Raji (cell line): ENCODE results near the gene CROT.

Source experiments
- POLR2A ChIP-seq: IDR thresholded peaks from 2 replicates; pipeline ENCODE4 v1.6.1; 2011; ENCODE audit warnings: low read depth, low read length, control low read depth; ENCODE audit not compliant: insufficient read depth

CROT gene

GRCh38 chr7:87331687-87332252, 13.7 kb upstream of the CROT start:
- no peak for TF ChIP-seq POLR2A

- no peak for TF ChIP-seq POLR2A
Observed at GRCh38 chr7:87332321-87332720, 13.1 kb upstream of the CROT start.

DNA sequence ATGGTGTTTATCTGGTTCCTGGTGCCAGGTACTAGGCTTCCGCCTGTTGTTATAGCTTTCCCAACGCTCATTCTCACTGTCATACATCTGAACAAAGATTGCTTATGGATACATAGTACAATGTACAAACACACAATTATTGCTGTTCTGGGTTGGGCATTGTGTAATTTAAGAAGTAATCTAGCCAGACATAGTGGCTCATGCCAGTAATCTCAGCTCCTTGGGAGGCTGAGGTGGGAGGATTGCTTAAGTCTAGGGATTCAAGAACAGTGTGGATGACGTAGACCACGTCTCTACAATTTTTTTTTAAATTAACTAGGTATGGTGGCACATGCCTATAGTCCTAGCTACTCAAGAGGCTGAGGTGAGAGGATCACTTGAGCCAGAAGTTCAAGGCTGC, 9.3 kb upstream of the CROT start:
- TF ChIP-seq POLR2A = no peak

- TF ChIP-seq POLR2A = no peak
Observed at GRCh38 chr7:87337331-87337730, 8.1 kb upstream of the CROT start.

- TF ChIP-seq POLR2A = no peak
Observed at GRCh38 chr7:87339373-87339897, 6.0 kb upstream of the CROT start.

DNA sequence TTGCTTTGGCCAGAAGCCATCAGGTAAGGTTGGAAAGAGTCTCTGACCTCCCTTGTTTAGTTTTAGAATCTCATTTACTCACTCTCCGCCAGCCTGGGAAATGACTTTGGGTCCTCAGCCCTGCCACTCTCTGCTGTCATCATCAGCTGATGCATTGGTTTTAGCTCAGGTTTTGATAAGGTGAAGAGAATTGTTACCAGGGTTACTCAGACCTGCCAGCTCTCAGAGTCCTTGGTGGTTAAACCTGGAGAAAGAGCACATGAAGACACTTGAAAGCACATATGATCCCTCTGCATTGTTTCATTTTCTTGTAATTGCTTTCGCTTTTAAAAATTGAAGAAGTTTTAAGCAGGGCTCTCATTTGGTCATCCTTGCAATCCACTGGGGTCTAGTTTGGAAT, 4.0 kb upstream of the CROT start:
- TF ChIP-seq POLR2A = no peak

GRCh38 chr7:87342231-87342630, 3.2 kb upstream of the CROT start:
- no peak for TF ChIP-seq POLR2A

- TF ChIP-seq POLR2A = no peak
Observed at GRCh38 chr7:87344446-87344845, 1.0 kb upstream of the CROT start.

DNA sequence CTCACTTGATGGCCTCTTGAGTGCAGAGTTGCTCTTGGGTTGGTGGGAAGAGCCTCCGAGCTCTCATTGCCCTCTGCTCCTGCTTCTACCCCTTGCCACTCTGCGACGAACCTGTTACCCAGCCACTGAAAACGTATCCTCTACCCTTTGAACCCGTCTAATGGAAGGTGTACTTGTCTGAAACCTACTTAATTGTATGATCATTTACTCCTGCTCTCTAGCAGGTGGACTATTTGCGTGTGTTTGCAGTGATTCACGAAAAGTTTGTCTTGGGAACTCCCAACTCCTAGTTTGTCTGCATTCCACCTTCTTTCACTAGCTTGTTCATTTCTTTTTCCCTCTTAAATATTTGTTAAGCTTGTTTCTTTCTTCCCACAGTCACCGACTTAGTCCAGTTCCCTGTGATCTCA, 503 bp downstream of the CROT start:
- no peak for TF ChIP-seq POLR2A

DNA sequence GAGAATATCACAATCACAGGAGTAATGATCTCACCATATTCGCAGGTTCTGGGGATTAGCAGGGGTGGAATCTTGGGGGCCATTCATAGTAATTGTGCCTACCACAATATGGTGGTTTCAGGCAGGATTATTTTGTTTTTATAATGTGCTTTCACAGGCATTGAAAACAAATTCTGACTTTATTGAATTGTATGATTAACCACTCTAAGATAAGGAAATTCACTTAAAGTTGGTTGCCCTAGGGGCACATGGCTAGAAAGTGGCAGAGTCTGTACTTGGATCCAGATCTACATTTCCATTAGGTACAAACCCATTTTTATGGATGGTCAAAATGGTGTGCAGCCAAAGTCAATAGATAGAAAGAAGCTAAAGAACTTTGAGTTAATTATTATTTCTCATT, 1.7 kb downstream of the CROT start:
- no peak for TF ChIP-seq POLR2A

GRCh38 chr7:87347664-87348063, 2.2 kb downstream of the CROT start:
- no peak for TF ChIP-seq POLR2A

DNA sequence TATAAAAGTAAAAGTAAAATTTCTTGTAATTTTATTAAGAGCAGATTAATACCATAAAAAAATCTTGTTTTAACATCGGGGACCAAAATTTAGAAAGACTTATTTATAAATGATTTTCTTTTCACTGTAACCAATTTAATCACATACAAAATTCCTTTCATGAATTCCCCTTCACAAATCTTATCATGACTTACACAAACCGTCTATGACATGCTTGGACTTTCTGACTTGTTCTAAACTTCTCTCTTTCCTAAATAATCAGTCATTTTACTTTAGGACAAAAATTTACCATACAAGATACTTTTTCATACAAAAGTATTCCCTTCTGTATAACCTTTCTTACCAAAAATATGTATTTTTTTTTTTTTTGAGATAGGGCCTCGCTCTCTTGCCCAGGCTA, 9.3 kb downstream of the CROT start:
- TF ChIP-seq POLR2A = no peak

- TF ChIP-seq POLR2A = no peak
Observed at GRCh38 chr7:87356448-87356847, 11.0 kb downstream of the CROT start.

DNA sequence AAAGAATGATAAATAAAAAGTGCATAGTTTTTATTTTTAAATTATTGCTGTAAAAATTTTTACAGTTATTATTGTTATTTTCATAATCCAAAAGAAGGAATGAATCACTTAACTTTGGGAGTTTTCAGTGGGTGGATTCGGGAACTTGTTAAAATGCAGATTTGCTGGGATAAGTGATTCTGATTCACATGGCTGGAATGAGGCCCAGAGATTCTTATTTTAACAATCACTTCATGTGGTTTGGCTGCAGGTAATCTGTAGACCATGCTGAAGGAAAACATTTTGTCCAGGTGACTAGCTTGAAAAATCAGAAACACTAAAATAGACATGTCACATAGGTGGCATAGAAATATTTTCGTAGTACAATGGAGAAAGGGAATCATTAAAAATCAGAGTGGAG, 13.9 kb downstream of the CROT start:
- TF ChIP-seq POLR2A = no peak

DNA sequence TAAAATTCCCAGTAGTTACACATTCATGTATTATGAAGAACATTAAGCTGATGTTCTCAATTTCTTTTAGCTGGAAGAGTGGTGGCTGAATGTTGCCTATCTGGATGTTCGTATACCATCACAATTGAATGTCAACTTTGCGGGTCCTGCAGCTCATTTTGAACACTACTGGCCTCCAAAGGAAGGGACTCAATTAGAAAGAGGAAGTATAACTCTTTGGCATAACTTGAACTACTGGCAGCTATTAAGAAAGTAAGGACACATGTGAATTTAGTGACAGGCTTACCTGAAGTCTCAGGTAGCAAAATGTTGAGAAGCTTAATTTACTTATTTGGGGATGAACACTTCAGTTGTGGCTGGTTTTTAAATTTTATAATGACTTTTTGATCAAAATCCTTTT, 15.9 kb downstream of the CROT start:
- TF ChIP-seq POLR2A = no peak

- TF ChIP-seq POLR2A = no peak
Observed at GRCh38 chr7:87363342-87363741, 17.9 kb downstream of the CROT start.

DNA sequence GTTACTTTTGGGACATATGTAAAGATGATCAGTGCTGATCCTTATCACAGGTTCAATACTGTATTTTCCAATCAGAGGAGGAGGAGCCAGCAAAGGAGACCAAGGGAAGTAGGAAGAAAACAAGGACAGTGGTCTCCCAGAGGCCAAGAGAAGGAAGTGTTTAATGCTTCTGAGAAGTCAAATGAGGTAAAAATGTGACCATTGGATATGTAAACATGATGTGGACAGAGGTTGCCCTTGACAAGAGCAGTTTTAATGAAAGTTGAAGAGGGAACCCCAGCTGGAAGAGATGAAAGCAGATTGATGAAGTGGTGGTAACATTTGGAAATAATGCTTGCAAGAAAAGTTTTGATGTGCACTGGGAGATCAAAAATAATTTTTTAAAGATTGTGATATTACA, 18.8 kb downstream of the CROT start:
- no peak for TF ChIP-seq POLR2A
